Small intestine (tissue), 7 donors: Measurements from ENCODE around the gene TIFAB. TPM values are rescaled to one million over a fixed set of nuclear protein-coding genes. Genes with fewer than 3 reads are reported as not detected.

Source experiments
- DNase-seq, 2 donors: peaks; one replicate each; pipeline versions ENCODE4 v3.0.0 to v3.0.0-alpha.2; 2013
- FAIRE-seq: peaks from 2 replicates; lab custom pipeline; 2012; peaks lifted over from hg19 to GRCh38; lab: Jason Lieb, UNC
- H3K27ac ChIP-seq, 3 donors: one replicate each; pipeline ENCODE4 v1.5.1; 2013; ENCODE audit warnings: low read length in 2 of 3, mild to moderate bottlenecking in 2 of 3, control low read depth in 1 of 3, inconsistent platforms in 1 of 3, low read depth in 1 of 3, moderate library complexity in 1 of 3
- H3K27me3 ChIP-seq, 3 donors: one replicate each; pipeline ENCODE4 v1.6.1; 2013; ENCODE audit warnings: low read length in 3 of 3, inconsistent platforms in 1 of 3; ENCODE audit not compliant: control insufficient read depth in 3 of 3, insufficient read depth in 3 of 3
- H3K36me3 ChIP-seq, 3 donors: one replicate each; pipeline ENCODE4 v1.6.1; 2013; ENCODE audit warnings: low read length in 3 of 3, inconsistent platforms in 1 of 3, low read depth in 1 of 3, mild to moderate bottlenecking in 1 of 3, moderate library complexity in 1 of 3; ENCODE audit not compliant: control insufficient read depth in 3 of 3, insufficient read depth in 2 of 3
- H3K4me1 ChIP-seq, 3 donors: one replicate each; pipeline ENCODE4 v1.6.1; 2013; ENCODE audit warnings: low read length in 2 of 3, inconsistent platforms in 1 of 3, low read depth in 1 of 3, mild to moderate bottlenecking in 1 of 3, moderate library complexity in 1 of 3; ENCODE audit not compliant: control insufficient read depth in 3 of 3, insufficient read depth in 2 of 3
- H3K4me3 ChIP-seq, 3 donors: one replicate each; pipeline ENCODE4 v1.5.1; 2013; ENCODE audit warnings: low read length in 3 of 3, control low read depth in 1 of 3, inconsistent platforms in 1 of 3, low read depth in 1 of 3, mild to moderate bottlenecking in 1 of 3, moderate library complexity in 1 of 3
- H3K9me3 ChIP-seq, 2 donors: one replicate each; pipeline ENCODE4 v1.6.1; 2013; ENCODE audit warnings: low read depth in 1 of 2, low read length in 1 of 2; ENCODE audit not compliant: control insufficient read depth in 2 of 2, insufficient read depth in 1 of 2
- WGBS, 3 donors: extraction: QIAGEN DNeasy Blood & Tissue Kit; methylation state at CpG; one replicate each; pipeline ENCODE4 v1.1.7; 2013; 5-methylcytosine and 5-hydroxymethylcytosine counted together
- polyA plus RNA-seq, 4 donors: library from polyadenylated mRNA; stranded (reverse) in 3 of 4; unstranded in 1 of 4; fragments of 200-250 nt in 3 of 4; fragments of 120-200 nt in 1 of 4; gene quantifications; one replicate each; pipeline versions ENCODE4 v1.2.1 to v1.2.3, GENCODE V29; 2013
- donor health status: healthy with polysubstance abuse.
- donor health status: control.
- donor health status: control.
- donor health status: Bipolar disorder and iron deficiency.
- donor health status: healthy.

Gene TIFAB
- polyA plus RNA-seq, 4 donors, result 0.07 to 1.4 (median 0.27) TPM; not detected in 1

DNA sequence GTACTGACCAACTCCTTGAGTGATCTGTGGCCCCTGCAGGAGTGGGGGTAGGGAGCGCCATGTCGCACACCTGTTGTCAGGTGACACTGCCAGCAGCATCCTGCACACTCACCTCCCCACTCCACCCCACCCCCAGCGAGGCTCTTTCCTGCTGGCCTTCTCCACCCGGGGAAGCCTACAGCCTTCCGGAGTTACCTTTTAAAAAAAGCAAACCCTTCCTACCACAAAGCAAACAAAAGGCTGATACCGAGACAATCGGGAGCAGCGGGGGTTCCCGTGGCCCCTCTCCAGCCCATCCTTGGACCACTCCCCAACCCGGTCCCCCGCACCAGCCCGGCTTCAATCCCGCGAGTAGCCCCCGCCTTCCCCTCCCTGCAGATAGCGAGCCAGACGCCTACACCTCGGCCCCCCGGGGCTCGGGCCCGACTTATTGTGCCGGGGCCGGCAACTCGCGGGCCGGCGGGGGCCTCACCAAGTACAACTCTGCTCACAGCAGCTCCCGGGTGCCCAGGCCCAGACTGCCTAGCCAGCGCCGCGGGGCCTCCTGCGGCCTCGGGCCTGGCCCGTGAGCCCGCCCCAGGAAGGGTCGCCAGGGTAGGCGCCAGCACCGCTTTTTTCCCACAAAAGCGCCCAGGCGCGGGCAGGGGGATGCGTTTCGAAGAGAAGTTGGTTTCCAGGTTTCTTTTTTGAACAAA lies 53.8 kb downstream of the TIFAB start:
- Histone ChIP-seq H3K27ac (peak overlapping the region; percentile 57 to 98 (median 93)), H3K4me1 (peaks cover 4 to 47% (median 30%) of the 10 kb centered on the region in 3 donors), H3K9me3 (no peaks in the 10 kb centered on the region), H3K27me3 (no peaks in the 10 kb centered on the region), H3K4me3 (peak overlapping the region; percentile 76 to 94 (median 90)), H3K36me3 (peaks cover 0 to 14% (median 0%) of the 10 kb centered on the region in 3 donors)
- peak; percentile 80 to 89 for DNase-seq
- 0% methylated on average over 41 to 43 of the region's 43 CpGs for whole genome bisulfite sequencing, 3 donors
- FAIRE-seq, result no peak

Other genes with a start within 250 kb of the TIFAB start
- gene MACROH2A1, start 53.1 kb downstream of the TIFAB start, polyA plus RNA-seq, result 100 to 1,000 TPM; 154 to 353 (median 210) TPM
- gene DCANP1, start 5.0 kb downstream of the TIFAB start, polyA plus RNA-seq, result under 1 TPM in 2 of 4 donors, not detected in 2; 0.01 to 0.43 TPM
- gene NEUROG1, start 83.6 kb upstream of the TIFAB start, polyA plus RNA-seq, result not detected
- 100 to 1,000 TPM in 1 of 4 donors, 10 to 100 TPM in 2, 1 to 10 TPM in 1; 4.9 to 163 (median 41.7) TPM for gene CXCL14, start 126.6 kb upstream of the TIFAB start, polyA plus RNA-seq